GM21423 (cell line): Measurements from ENCODE around the gene ZNF76.
"Not testable (repeated sequence)": the region's sequence is repeated elsewhere in the genome, so short reads cannot be mapped to it uniquely, and the experiment has no call there.

ENCODE experiments used
- ATAC-seq: cut with Tn5 transposase; IDR thresholded peaks from one replicate; pipeline ENCODE4 v1.9.1; 2021; ENCODE audit warnings: mild to moderate bottlenecking, moderate library complexity; ENCODE audit not compliant: unreplicated experiment

The ZNF76 gene

DNA sequence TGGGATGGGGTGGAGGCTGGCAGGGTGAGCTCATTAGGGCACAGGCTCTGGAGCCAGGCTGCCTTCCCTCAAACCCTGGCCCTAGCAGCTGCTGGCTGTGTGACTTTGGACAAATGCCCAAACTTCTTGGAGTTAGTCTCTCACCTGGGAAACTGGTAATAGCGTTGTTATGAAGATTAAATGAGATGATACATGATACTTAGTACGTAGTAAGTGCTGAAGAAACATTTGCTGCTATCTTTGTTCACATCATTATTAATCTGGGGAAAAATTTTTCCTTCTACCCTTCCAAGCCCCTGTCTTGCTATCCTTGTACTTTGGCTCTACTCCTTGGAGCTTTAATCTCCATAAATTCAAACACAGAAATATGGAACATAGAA lies 60.5 kb downstream of the ZNF76 start:
- no peak for ATAC-seq

GRCh38 chr6:35321091-35321490 lies 61.6 kb downstream of the ZNF76 start:
- ATAC-seq, result no peak

GRCh38 chr6:35327349-35328027 lies 68.0 kb downstream of the ZNF76 start:
- ATAC-seq, result no peak

- no peak for ATAC-seq
Observed at GRCh38 chr6:35328108-35328723, 68.7 kb downstream of the ZNF76 start.

- ATAC-seq, result not testable (repeated sequence)
Observed at GRCh38 chr6:35328965-35329364, 69.4 kb downstream of the ZNF76 start.

GRCh38 chr6:35330541-35331119 lies 71.1 kb downstream of the ZNF76 start:
- ATAC-seq, result no peak

DNA sequence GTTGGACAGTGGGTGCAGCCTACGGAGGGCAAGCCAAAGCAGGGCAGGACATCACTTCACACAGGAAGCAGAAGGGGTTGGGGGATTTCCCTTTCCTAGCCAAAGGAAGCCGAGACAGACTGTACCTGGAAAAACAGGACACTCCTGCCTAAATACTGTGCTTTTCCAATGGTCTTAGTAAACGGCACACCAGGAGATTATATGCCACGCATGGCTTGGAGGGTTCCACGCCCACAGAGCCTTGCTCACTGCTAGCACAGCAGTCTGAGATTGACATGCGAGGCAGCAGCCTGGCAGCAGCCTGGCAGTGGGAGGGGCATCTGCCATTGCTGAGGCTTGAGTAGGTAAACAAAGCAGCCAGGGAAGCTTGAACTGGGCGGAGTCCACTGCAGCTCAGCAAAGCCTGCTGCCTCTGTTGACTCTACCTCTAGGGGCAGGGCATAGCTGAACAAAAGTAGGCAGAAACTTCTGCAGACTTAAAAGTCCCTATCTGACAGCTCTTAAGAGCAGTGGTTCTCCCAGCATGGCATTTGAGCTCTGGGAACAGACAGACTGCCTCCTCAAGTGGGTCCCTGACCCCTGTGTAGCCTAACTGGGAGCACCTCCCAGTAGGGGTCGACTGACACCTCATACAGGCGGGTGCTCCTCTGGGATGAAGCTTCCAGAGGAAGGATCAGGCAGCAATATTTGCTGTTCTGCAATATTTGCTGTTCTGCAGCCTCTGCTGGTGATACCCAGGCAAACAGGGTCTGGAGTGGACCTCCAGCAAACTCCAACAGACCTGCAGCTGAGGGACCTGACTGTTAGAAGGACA lies 72.7 kb downstream of the ZNF76 start:
- ATAC-seq, result not testable (repeated sequence)

DNA sequence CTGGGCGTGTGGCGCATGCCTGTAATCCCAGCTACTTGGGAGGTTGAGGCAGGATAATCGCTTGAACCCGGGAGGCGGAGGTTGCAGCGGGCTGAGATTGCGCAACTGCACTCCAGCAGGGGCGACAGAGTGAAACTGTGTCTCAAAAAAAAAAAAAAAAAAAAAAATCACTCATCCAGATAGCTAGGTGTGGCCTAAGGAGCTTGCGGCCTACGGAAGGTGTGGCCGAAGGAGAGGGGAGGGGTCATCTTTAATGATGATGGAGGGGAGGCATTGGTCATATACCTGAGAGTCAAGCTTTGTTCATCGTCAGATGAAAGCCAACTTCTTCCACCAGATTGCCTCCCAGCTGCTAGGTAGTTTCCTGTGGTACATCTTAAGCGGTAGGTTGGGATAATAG lies 82.0 kb downstream of the ZNF76 start:
- ATAC-seq, result no peak

DNA sequence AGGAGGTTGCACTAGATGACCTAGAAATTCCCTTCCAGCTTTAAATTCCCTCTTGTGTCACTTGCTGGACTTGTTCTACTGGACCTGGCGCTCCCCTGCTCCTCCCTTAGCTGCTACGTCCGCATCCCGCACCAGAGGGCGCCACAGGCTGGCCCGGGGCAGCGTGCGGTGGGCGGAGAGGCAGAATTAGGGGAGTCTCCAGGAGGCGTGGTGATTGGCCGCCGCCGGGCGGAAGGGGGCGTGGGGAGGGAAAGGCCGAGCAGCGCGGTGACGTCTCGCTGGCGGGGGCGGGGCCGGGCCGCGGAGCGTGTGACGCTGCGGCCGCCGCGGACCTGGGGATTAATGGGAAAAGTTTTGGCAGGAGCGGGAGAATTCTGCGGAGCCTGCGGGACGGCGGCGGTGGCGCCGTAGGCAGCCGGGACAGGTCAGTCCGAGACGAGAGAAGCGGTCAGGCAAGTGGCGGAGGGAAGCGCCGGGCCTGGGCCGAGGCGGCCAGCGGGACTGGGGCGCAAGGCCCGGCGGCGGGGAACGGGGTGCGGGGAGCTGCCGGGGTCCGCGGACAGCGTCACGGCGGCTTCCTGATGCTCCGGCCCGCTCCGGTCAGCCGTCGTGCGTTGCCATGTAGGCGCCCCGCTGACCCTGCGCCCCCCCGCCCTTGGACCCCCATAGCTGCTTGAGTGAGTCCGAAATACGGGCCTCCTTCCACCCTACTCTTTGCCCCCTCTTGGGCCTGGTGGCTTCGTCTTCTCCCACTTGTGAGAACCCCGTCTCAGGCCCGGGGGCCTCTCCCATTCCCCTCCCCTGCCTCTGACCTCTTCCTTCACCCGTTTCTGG lies 82.9 kb downstream of the ZNF76 start, which contains the start of gene PPARD:
TSS of gene PPARD (plus strand) at position 301 of the 834 bp plus-strand sequence. CDS start 68,530 bp downstream, outside the sequence.
- ATAC-seq, result peak; percentile 98

- ATAC-seq, result no peak
Observed at GRCh38 chr6:35343092-35343834, 83.7 kb downstream of the ZNF76 start.

DNA sequence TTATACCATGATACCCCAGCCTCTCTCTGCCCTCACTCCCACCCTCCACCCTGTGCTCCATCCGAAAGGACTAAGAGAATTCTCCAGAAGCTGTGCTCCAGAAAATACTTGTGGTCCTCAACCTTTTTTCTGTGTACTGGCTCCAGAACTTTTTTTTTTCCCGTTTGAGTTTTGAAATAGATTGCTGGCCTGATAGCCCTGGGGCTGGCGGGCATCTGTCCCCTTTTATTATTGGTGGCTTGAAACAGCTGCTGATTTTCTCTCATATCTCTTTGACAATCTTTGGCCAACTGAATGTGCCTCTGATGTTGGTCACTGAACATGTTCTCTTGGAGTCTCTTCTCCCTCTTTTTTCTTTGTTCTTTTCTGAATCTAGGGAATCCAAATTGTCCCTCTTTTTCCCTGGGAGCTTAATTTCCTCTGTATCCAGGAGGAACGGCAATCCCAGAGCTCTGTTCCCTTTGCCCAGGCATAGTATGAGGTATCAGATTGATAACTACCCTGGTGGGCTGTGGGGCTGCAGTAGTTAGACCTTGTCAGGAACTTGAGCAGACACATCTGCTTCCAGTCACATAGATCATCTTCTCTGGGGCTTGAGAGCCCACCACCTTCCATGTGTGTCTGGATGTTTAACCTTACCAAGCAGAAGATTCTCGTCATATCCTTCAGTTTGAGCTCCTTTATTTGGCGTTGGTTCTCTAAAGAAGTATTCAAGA lies 84.5 kb downstream of the ZNF76 start:
- no peak for ATAC-seq
